Stimulated activated CD8-positive, alpha-beta memory T cell treated with anti-CD3 and anti-CD28 coated beads, Interleukin-12 subunit alpha, Interleukin-12 subunit beta, amount 100 ng/mL, for 24 hours (primary cell): ENCODE data around the gene VPS50.
"Not testable (repeated sequence)": the region's sequence is repeated elsewhere in the genome, so short reads cannot be mapped to it uniquely, and the experiment has no call there.

Source experiments
- DNase-seq: peaks from one replicate; pipeline ENCODE4 v3.0.0-alpha.2; 2020; ENCODE audit errors: extremely low read depth

The VPS50 gene

DNA sequence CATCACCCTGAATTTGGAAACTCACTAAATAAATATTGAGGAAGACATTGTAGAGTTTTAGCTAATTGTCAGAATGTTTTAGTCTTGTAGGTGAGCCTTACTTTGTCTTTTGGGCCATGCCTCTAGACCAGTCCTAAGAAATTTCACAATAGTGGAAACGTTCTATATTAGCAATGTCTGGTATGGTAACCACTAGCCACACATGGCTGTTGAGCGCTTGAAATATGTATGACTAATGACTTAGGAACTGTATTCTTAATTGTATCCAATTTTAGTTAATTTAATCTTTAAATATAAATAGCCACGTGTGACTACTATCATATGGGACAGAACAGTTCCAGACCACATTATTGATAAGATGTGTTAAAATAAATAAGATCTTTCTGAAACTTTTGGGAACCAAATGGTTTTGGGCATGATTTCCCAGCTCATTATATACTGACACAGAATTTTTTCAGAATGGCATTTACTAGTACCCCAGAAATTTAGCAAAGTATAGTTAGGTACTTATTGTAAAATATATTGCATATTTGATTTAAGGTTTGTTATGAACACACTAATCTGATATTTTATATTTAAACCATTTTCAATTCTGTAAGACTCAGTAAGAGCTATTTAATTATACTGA lies 95.0 kb downstream of the VPS50 start:
- DNase-seq = no peak

DNA sequence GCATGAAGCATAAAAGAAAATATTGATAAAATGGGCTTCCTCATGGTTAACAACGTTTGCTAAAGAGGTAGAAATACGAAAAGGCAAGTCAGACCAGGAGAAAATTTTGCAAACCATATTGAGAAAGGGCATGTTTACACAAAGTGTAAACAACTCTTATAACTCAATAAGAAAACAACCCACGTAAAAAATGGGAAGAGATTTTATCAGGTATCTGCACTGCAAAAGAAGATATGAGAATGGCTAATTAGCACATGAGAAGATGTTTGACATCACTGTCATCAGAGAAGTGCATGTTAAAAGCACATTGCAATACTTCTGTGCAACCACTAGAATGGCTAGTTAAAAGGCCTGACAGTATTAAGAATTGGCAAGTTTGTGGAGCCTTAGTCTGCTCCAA lies 99.5 kb downstream of the VPS50 start:
- DNase-seq = no peak

DNA sequence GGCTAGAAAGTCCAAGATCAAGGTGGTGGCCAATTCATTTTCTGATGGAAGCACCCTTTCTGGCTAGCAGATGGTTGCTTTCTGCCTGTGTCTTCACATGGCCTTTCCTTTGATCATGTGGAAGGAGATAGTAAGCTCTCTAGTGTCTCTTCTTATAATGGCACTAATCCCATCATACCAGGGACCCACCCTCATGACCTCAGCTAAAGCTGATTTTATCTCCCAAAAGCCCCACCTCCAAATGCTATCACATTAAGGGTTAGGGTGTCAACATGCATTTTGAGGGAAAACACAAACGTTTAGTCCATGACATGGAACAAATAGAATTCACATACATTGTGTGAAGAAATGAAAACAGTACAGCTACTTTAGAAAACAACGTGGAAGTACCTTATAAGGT lies 100.0 kb downstream of the VPS50 start:
- no peak for DNase-seq

DNA sequence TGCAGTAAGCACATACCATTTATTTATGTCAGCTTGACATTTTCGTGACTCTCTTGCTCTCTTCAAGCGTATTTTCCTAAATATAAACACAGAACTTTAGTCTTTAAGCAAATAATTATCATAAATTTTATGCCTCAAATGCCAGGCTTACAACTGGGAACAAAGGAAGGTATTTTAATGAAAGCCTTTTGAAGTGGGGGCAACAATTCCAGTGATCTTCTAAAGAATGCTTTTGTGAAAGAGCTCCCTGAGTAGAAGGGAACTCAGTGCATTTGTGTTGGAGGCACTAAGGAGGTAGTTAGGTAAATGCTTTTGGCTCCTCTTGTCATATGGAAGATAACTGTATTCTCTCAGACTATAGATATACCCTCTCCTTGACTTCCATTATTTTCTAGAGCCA lies 104.9 kb downstream of the VPS50 start:
- no peak for DNase-seq

DNA sequence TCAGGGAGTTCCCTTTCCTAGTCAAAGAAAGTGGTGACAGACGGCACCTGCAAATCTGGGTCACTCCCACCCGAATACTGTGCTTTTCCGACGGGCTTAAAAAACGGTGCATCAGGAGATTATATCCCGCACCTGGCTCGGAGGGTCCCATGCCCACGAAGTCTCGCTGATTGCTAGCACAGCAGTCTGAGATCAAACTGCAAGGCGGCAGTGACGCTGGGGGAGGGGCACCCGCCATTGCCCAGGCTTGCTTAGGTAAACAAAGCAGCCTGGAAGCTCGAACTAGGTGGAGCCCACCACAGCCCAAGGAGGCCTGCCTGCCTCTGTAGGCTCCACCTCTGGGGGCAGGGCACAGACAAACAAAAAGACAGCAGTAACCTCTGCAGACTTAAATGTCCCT lies 110.0 kb downstream of the VPS50 start:
- DNase-seq = not testable (repeated sequence)

DNA sequence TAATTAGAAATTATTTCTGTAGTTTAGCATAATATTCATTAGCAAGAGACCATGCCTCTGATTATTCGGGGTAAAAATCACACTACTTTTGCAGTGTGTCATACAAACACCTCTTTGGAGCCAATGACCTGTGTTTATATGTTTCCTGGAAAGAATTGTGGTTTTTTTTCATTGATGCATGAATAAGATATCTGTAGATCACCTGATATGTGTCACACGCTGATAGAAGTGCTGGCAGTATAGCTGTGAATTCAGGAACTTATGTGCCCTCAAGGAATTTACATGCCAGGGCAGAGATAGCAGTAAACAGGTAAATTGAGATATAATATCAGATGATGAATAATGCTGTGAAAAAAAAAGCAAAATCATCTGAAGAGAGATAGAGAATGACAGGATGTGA lies 118.2 kb downstream of the VPS50 start:
- no peak for DNase-seq

DNA sequence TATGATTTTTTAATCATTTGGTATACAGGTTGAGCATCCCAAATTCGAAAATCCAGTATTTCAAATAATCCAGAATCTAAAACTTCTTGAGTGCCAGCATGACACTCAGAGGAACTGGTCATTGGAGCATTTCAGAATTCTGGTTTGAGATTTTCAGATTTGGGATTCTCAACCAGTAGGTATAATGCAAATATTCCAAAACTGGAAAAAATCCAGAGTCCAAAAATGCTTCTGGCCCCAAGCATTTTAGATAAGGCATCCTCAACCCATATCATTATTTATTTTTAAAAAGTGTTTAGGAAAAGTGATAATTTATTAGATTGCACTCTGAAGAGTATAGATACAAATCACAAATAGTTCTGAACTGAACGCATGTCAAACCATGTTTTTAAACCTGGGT lies 120.7 kb downstream of the VPS50 start:
- no peak for DNase-seq

DNA sequence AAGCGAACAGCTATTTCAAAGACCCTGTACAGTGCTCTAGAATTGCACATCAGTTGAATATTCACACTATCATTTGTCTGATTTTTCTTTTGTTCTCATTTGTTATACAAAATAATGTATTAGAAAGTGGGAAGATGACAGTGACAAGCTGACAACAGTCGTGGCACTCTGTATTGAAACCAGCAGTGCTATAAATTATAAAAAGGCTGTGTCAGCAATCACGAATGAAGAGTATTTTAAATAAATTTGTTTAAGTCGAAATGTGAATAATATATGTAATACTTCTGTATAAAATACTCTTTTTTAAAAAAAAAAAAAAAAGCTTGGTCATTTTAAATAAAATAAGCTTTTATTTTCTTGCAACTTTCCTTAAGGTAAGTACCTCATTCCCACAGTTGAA lies 122.6 kb downstream of the VPS50 start:
- no peak for DNase-seq

DNA sequence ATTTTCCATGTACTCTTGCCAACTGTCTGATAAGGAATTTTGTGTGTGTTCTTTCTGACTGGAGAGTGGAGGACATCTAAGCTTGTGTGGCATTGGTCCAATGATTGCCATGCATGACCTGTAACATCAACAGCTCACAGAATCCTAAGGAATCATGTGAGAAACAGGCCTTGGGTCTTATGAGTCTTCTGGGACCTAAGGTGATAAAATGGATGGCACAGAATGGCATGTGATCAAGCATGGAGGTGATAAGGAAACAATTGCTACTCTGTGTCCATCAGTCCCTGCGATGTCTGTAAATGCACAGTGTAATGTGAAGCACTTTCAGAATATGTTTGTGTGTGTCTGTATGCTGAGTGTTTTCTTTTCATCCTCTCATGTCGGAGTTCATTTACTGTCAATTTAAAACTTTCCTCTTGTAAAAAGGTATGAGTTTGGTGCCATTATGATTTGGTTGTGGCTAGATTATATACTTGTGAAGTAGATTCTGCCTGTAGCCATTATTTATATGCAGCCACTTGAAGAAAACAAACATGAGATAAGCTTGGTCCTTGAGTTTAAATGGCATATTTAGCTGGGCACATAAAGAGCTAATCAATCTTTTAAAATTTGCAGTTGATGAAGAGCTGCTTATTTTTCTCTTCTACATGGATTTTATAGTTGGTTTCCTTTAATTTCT lies 127.5 kb downstream of the VPS50 start:
- no peak for DNase-seq

DNA sequence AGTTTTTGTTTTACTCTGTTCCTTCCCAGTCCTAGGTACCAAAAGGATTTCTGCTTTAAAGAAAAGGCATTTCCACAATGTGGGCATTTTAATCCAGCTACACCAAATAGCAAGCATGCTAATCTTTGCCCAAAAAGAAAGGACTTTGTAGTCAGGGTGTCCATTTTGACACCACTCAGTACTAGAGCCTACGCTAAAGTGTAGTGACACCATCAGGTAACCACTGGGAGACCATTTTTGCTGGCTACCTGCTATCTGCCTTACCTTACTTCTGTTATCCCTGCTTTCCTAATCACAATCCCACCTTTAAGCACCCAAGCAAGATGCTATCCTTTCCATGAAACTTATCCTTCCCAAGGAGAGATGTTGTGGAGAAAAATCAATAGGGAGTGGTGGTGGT lies 129.7 kb downstream of the VPS50 start:
- DNase-seq = no peak

DNA sequence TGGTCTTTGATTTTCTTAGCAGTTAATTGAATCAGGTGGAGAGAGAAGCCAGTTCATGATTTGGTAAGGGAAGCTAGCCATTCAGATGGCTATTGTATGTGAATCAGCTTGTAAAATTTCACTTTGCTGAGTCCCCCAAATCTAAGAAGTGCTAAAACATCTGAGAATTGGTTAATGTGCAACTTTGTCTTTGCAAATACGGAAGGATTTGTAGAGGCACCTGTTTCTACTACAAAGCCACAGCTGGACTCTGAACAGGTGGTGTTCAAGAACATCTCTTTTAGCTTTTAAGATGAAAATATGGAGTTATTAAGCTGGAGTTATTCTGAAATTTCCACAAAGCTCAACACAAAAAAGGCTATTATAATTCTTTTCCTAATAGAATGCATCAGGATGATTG lies 132.6 kb downstream of the VPS50 start:
- DNase-seq = no peak

DNA sequence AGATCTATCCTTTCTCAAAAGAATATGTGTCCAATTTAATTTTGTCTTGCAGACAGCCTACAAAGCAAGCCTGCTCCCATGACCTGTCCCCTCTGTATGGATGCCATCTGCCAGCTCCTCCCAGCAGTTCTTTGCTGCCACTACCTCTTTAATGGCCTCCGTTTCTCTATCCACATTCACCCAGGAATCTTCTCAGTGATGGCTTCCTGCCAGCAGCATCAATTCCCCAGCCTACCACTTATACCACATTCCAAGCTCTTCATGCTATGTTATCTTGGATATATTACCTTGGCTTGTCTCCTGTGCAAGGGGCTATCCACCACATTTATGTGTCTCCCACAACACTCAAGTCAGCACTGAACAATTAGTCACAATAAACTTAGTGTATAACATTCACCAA lies 133.2 kb downstream of the VPS50 start:
- no peak for DNase-seq

DNA sequence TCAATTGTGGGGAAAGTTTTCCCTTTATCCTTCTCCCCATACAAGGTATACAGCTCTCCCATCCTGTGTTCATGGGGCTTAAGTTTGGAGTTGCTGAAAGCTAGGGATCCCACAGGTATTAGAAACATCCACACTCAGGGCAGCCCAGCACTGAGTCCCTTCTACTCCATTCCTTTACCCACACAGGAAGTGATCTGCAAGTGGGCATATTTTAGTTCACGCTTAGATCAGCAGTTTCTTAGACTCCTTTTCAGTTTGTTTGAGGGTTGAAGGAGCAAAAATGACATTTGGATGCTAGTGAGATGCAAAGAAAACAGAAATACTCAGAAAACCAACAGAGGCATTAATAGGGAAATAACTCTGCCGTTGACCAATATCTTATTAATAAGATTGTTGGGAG lies 134.7 kb downstream of the VPS50 start:
- no peak for DNase-seq

DNA sequence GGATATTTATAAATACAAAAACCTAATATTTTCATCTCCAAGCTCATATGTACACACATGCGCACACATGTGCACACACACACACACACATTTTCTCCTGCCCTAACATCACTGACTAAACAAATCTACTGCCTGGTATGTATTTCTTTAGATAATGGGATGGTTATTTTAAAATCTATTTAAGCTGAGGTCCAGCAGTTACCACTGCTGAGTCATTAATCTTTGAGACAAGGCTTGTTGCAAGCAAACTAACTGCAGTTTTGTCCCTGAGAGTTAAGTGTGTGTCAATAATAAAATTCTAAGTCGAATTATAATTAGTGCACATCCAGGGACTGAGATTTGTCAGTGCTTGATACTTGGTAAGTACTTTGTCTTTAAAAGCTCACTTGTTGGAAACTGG lies 135.1 kb downstream of the VPS50 start:
- DNase-seq = no peak

DNA sequence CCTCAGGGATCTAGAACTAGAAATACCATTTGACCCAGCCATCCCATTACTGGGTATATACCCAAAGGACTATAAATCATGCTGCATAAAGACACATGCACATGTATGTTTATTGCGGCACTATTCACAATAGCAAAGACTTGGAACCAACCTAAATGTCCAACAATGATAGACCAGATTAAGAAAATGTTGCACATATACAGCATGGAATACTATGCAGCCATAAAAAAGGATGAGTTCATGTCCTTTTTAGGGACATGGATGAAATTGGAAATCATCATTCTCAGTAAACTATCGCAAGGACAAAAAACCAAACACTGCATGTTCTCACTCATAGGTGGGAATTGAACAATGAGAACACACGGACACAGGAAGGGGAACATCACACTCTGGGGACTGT lies 138.8 kb downstream of the VPS50 start:
- not testable (repeated sequence) for DNase-seq

DNA sequence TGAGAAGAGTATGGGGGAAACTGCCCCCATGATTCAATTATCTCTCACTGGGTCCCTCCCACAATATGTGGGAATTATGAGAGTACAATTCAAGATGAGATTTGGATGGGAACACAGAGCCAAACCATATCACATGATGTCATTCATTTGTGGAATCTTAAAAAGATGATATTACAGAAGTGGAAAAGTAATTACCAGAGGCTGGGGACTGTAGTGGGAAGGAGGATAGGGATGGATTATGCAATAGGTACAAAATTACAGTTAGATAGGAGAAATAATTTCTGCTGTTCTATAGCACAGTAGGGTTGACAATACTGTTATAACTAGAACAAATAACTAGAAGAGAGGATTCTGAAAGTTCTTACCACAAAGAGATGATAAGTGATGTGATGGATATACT lies 141.4 kb downstream of the VPS50 start:
- no peak for DNase-seq

DNA sequence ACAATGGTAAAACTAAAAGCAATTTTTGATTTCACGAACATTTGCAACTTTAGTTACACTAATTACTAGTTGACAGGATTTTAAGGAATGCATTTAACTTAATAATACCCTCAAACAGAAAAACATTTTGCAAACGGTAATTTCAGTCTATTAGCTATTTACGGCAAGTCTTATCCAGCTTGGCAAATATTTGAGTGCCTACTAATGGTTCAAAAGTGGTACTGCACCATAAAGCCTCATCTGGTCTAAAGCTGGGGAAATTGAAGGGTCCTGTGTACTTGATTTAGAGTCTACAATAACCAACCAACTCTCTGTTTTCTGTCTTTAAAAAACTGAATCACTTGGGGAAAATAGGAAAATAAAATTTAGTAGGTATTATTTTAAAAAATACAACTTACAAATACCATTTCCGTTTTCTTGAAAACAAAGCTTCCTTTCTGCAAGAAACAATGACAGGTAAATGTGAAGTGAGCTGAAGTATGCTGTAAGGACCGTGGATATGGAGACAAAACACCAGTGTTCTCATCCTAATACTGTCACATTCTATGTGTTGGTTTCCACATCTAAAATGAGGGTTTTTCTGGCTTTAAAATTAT lies 142.3 kb downstream of the VPS50 start:
- DNase-seq = no peak

DNA sequence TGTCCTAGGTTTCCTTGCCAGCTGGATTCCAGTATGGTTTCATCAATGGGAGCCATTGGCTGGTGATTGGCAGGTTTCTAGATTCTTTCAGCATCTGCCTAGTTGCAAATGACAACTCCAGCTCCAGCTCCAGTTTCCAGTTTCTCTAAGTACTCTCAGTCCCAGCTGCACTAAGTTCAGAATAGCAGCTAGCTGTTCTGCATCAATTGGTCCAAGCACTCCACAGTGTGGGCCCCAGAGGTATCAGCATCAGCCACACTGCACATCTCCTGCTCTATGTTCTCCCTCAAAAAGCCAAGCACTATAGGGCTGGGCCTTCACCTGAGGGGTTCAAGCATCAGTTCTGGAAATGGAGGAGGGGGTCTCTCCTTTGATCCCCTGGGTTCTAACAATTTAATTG lies 143.4 kb downstream of the VPS50 start:
- DNase-seq = no peak

DNA sequence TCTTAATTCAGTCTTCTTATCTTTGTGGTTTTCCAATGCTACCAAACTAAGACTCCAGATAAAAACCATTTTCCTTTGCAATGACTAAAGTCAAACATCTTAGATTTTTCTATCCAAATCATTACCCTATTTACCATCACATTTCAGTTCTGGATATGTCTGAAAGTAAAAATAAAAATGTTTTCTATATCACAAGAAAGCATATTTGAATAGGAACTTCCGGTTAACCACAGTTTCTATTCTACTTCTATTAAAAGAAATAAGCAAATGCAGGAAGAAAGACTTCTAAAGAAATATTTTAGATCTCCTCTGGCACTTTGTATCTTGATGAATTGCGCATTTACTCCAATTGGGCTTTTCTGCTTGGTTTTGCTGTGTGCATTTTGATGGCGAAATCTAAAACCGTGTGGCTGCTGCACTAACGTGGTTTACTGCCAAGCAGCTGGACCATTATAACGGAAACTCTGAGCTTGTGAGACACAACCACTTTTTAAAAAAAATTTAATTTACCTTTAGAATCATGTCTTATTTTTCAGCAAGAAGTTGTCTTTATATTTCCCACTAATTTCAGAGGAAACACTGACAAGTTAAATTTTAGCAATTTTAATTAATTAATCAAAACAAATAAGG lies 146.1 kb downstream of the VPS50 start:
- DNase-seq = no peak

DNA sequence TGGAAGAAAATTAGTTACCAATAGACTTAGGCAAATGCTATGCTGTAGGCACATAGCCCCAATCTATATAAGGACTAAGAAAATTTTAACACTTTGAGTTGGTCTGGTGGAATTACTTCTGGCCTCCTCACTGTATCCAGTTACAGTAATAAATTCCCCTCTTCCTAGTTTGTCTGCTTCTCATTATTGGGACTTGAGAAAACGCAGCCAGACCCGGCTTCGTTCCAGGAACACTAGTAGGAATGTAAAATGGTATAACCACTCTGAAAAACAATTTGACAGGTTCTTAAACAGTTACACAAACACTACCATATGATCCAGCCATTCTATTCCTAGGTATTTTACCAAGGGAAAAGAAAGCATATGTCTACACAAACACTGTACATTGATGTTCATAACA lies 150.2 kb downstream of the VPS50 start:
- no peak for DNase-seq

DNA sequence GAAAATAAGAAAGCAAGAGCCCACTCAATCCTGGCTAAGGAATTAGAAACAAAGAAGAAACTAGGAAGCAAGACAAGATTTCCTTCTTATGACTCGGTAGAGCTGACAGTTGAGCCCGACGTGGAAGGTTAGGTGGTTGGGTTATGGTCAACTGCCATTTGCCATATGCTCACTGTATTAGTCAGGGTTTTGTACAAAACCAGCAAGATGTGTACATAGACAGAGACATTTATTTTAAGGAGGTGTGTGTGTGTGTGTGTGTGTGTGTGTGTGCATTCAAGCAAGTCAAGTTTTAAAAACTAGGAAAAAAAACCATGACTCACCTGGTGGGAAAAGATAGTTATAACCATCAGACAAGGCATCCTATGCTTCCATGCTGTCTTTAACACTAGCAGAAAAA lies 158.5 kb downstream of the VPS50 start:
- no peak for DNase-seq

DNA sequence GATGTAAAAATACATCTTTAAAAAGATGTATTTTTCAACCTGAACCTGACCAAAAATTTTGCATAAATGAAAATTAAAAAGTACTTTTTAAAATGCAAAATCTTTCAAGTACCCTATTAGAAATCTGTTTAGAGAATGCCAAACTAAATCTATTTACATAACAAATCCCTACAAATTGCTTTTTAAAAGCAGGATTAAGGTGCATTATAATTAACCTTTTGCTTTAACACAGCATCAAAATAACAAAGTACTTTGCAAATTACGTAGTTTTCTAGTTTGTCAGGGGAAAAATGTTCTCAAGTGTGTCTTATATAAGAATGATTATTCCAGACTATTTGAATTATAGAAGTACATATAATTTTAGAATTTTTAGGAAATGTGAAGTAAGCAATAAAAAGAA lies 160.8 kb downstream of the VPS50 start:
- no peak for DNase-seq

DNA sequence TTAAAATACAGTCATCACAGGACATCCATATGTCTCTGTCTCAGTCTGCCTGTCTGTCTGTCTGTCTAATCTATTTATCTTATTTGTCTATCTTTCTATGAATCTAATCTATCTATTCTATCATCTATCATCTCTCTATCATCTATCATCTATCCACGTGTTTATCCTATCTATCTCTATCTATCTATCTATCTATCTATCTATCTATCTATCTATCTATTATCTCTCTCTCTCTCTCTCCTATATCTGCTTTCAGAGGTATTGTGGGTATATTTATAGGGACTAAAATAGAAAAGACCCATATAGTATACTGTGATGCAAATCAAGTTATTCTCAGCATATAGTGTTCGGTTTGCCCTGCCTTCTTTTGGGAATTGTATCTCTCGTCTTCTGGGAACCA lies 167.5 kb downstream of the VPS50 start:
- no peak for DNase-seq
